ENCODE measurements around the gene GALR2. TPM values are rescaled to one million over a fixed set of nuclear protein-coding genes. Genes with fewer than 3 reads are reported as not detected.

Gene GALR2
- total RNA-seq, 1 donor from 2014 or later = 3.3 TPM

GRCh38 chr17:76119409-76120371, 45.1 kb downstream of the GALR2 start:
- no peak for DNase-seq
- peaks cover 4% of the 10 kb centered on the region for H3K9me3 Mint-ChIP-seq (ENCODE audit: unreplicated experiment)
- no peak overlapping the region for H3K27ac Mint-ChIP-seq (ENCODE audit: unreplicated experiment)
- TF ChIP-seq CTCF (IDR thresholded peaks at IDR 0.05; ENCODE audit: partially characterized antibody, unreplicated experiment) = no peak
- no peak overlapping the region for H3K4me3 Mint-ChIP-seq (ENCODE audit: unreplicated experiment)
- peaks cover 2% of the 10 kb centered on the region for H3K27me3 Mint-ChIP-seq (ENCODE audit: unreplicated experiment)
- H3K4me1 Mint-ChIP-seq (ENCODE audit: low read depth, unreplicated experiment) = no peaks in the 10 kb centered on the region
- no peaks in the 10 kb centered on the region for H3K36me3 Mint-ChIP-seq (ENCODE audit: unreplicated experiment)

GRCh38 chr17:76120658-76121008, 46.1 kb downstream of the GALR2 start:
- DNase-seq = no peak
- peaks cover 7% of the 10 kb centered on the region for H3K27me3 Mint-ChIP-seq (ENCODE audit: unreplicated experiment)
- no peaks in the 10 kb centered on the region for H3K36me3 Mint-ChIP-seq (ENCODE audit: unreplicated experiment)
- no peak overlapping the region for H3K4me3 Mint-ChIP-seq (ENCODE audit: unreplicated experiment)
- no peak for TF ChIP-seq CTCF (IDR thresholded peaks at IDR 0.05; ENCODE audit: partially characterized antibody, unreplicated experiment)
- no peak overlapping the region for H3K27ac Mint-ChIP-seq (ENCODE audit: unreplicated experiment)
- H3K4me1 Mint-ChIP-seq (ENCODE audit: low read depth, unreplicated experiment) = no peaks in the 10 kb centered on the region
- H3K9me3 Mint-ChIP-seq (ENCODE audit: unreplicated experiment) = peaks cover 4% of the 10 kb centered on the region

GRCh38 chr17:76121932-76122430, 47.4 kb downstream of the GALR2 start:
- Mint-ChIP-seq H3K4me3 (ENCODE audit: unreplicated experiment) (no peak overlapping the region), H3K27ac (ENCODE audit: unreplicated experiment) (no peak overlapping the region), H3K4me1 (ENCODE audit: low read depth, unreplicated experiment) (no peaks in the 10 kb centered on the region), H3K27me3 (ENCODE audit: unreplicated experiment) (peaks cover 7% of the 10 kb centered on the region), H3K9me3 (ENCODE audit: unreplicated experiment) (peaks cover 6% of the 10 kb centered on the region), H3K36me3 (ENCODE audit: unreplicated experiment) (no peaks in the 10 kb centered on the region)
- DNase-seq = no peak
- no peak for TF ChIP-seq CTCF (IDR thresholded peaks at IDR 0.05; ENCODE audit: partially characterized antibody, unreplicated experiment)

- no peak overlapping the region for H3K4me3 Mint-ChIP-seq (ENCODE audit: unreplicated experiment)
- no peak for DNase-seq
- H3K4me1 Mint-ChIP-seq (ENCODE audit: low read depth, unreplicated experiment) = no peaks in the 10 kb centered on the region
- peaks cover 6% of the 10 kb centered on the region for H3K9me3 Mint-ChIP-seq (ENCODE audit: unreplicated experiment)
- no peak overlapping the region for H3K27ac Mint-ChIP-seq (ENCODE audit: unreplicated experiment)
- peaks cover 7% of the 10 kb centered on the region for H3K27me3 Mint-ChIP-seq (ENCODE audit: unreplicated experiment)
- H3K36me3 Mint-ChIP-seq (ENCODE audit: unreplicated experiment) = no peaks in the 10 kb centered on the region
- no peak for TF ChIP-seq CTCF (IDR thresholded peaks at IDR 0.05; ENCODE audit: partially characterized antibody, unreplicated experiment)
These were observed 48.0 kb downstream of the GALR2 start for GRCh38 chr17:76122431-76123190.
